ENCODE measurements around the gene PHOX2B.
"Not testable (repeated sequence)": the region's sequence is repeated elsewhere in the genome, so short reads cannot be mapped to it uniquely, and the experiment has no call there.

PHOX2B gene

DNA sequence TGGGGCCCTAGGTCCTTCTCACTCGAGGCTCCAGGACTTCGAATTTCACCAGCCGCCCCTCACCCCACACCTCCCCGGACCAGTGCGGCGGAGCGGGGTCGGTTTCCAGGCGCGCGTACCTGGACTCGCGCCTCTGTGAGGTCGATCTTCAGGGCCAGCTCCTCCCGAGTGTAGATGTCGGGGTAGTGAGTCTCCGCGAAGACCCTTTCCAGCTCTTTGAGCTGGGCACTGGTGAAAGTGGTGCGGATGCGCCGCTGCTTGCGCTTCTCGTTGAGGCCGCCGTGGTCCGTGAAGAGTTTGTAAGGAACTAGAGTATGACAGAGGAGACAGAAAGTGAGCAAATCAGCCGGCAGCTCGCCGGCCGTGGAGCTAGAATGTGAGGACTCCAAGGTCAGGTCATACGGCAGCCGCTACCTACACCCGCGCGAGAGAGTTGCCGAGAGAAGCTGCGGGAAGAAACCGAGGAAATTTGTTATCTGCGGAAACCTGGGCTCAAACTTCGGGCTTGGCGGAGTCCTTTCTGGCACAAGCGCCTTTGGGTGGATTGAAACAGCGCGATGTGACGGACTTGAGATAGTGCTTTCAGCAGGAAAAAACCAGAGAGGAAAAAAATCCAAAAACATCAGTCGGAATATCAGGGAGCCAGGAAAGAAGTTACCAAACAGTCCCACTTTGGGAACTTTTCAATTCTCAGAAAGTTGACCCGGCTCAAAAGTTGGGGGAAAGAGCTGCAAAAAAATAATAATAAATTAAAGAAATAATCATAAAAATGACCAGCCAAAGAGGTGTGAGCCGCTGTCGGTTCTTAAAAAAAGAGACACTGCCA is 1.1 kb downstream of the PHOX2B start:
- DNase-seq = no peak

GRCh38 chr4:41746440-41747229 is 1.9 kb downstream of the PHOX2B start:
- no peak for DNase-seq

DNA sequence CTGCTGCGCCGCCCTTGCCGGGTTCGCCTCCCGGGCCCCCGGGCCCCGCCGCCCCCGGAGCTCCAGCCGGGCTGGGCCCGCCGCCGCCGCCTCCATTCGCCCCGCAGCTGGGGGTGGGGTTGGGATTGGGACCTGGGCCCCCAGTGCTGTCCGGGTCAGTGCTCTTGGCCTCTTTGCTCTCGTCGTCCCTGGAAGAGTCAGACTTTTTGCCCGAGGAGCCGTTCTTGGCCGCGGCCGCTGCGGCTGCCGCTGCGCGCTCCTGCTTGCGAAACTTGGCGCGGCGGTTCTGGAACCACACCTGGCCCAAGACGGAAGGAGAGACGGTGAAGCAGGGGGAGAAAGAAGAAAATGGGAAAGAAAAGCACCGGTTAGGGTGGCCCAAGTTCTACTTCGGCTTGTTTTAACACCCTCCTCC is 2.5 kb downstream of the PHOX2B start:
- DNase-seq = no peak

GRCh38 chr4:41745292-41746024 is 3.1 kb downstream of the PHOX2B start:
- no peak for DNase-seq

DNA sequence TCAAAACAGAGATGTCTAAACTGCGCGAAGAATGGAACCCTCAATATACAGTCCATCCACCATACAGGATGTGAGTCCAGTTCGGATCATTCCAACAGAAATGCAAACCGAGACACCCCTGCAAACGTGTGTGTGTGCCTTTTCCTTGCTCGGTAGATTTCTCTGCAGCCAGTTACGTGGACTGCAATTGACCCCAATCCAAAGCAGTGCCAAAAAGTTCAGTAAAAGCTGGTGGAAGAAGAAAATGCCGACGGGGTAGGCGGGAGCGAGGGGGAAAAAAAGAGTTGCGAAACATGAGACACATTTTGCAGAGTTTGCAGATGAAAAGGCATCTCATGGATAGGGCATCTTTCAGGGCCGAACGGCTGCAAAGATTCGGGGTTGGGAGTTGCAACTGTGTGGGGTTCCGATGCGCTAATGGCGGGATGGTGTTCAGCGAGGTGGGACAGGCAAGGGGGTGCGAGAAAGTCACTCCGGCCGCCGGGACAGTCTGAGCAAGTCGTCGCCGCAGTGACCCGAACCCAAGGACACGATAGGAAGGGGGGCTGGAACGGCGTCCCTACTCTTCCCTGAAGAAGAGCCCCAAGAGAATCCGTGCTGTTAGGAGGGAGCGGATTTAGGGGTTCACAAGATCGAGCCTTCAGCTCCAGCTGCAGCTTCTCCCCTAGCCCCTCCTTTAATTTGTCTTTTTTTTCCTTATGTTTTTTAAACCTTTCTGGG is 3.8 kb downstream of the PHOX2B start:
- no peak for DNase-seq

- no peak for DNase-seq
Measured at GRCh38 chr4:41741354-41741753, 7.2 kb downstream of the PHOX2B start.

GRCh38 chr4:41737491-41737890 is 11.0 kb downstream of the PHOX2B start:
- DNase-seq = not testable (repeated sequence)

DNA sequence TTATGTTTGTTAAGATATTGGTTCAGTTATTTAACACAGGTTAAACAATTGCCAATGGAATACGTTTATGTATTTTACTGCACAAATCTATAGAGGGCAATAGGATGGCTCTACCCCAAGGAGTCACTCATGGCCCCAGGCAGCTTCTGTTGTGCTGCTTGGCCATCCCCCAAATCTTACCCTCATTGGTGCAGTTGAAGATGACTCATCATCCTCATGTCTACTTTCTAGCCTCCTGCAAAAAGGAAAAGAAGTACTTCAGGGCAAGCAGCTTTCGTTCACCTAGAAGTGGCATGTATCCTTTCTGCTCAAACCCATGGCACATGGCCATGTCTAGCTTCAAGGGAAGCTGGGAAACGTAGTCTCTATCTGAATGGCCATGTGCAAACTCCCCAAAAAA is 14.2 kb downstream of the PHOX2B start:
- DNase-seq = no peak

DNA sequence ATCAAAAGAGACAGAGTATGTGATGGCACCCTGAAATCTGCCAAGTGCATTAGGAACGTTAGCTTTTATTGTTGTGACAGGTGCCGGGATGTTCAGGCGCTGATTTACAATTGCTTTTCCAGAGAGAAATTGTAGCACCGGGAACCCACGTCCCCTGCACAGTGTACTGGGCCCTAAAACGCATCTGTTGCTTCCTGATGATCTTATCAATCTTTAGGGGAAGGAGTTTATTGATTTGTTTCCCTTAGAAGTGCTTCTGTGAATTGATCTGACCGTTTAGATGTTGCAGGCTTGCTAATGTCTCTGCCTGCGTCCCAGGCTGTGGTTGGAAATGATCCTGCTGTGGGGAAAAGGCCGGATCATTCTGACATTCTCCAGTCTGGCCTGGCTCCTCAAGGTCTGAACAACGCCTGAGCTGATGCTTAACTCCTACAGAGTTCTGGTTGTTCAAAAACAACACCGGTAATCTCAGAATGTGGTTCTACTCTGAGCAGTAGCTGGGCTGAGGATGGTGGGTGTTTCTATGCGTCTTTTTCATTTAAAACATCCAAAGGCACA is 16.9 kb downstream of the PHOX2B start:
- DNase-seq = no peak

GRCh38 chr4:41728573-41728913 is 20.0 kb downstream of the PHOX2B start:
- DNase-seq = no peak

DNA sequence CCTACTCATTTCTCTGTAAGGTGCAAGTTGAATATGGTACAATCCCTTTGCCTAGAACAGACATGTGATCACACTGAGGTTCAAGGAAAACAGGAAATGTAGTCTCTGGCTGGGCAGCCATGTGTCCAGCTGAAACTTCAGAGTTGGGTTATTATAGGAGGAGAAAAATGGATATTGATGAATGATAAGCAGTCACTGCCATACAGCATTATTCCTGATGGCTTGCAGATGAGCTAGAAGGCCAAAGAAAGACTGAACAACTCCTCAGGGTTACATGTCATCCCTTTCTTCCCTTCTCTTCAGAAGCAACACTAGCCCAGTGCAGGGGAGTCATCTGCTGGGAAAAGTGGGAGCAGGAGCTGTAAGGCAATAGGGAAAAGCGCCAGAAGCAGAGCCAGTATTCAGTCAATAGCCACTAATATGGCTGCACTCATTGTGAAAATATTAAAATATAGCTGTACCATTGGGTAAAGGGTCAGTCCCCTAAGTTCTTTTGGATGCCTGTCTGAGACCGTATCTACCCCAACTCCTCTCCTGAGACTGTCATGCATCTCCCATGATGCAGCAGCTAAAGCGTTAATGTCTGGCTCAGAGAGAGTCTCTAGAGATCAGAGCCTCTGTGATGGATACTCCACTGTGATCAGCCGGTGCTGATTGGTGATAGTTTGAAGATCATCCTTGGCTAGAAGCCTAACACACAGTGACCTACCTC is 20.5 kb downstream of the PHOX2B start:
- DNase-seq = no peak

DNA sequence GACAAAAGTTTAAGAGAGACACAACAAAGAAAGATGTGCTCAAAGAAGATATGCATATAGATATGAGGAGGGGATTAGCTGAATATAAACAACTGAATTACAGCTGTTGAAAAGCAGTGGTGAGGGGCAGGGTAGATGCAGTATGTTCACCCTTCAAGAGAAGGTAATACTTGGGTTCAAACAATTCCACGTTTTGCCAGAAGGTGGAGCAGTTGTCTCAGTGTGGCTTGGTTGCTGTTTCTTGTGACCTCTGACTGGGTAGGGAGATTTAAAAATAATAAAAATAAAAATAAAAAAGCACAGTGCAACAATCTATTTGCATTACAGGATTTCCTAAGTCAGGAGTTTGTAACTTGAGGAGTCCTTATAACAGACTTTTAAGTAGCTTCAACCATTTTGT is 23.3 kb downstream of the PHOX2B start:
- DNase-seq = no peak

- DNase-seq = no peak
Measured at GRCh38 chr4:41723286-41723685, 25.2 kb downstream of the PHOX2B start.

DNA sequence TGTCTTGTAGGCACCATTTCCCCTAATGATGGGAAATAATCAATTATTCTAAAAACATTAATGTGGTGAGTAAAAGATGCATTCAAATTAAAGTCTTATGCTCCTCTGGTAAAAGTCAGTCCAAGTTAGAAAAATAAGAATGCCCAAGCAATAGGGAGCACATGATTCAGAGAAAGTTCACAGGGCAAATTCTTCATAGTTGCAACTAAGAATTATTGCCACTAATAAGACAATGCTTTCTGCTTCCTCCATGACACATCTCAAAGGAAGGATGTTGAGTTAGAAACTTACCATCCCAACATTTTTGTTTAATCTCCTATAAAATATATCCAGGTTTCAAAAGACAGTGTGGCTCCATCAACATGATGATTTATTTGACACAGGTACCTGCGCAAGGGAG is 26.3 kb downstream of the PHOX2B start:
- DNase-seq = no peak

DNA sequence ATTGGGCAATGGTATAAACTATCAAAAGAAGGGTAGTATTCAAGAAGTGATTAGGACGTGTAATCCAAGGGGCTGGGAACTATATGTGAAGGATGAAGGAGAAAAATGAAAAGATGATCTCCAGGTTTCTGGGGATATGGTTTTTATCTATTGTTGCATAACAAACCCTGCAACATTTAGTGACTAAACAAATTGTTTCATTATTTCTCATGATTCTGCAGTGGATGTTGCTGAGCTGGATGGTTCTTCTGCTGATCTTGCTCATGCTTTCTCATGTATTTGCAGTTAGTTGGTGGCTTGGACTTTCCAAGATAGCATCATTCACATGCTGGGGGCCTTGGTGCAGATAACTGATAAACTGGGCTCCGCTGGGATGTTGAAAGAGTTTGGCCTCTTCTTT is 29.1 kb downstream of the PHOX2B start:
- no peak for DNase-seq

GRCh38 chr4:41718907-41719306 is 29.6 kb downstream of the PHOX2B start:
- no peak for DNase-seq

DNA sequence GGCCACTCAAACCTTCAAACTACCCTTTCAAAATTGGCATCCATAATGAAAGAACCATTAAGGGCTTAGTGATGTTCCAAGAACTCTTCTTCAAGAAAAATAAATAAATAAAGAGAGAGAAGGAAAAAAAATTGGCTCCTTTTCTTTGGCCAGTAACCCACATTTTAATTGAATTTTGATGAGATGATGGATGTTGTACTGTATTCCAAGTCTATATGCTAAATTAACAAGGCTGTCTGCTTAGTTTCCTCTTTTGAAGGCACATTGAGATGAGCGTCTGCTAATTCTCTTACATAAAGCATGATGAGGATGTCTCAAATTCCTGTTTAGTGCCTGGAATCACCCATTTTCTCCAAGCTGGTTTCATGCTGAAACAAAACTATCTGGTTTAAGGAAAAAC is 33.4 kb downstream of the PHOX2B start:
- DNase-seq = no peak

- no peak for DNase-seq
Measured at GRCh38 chr4:41714364-41715000, 34.0 kb downstream of the PHOX2B start.

DNA sequence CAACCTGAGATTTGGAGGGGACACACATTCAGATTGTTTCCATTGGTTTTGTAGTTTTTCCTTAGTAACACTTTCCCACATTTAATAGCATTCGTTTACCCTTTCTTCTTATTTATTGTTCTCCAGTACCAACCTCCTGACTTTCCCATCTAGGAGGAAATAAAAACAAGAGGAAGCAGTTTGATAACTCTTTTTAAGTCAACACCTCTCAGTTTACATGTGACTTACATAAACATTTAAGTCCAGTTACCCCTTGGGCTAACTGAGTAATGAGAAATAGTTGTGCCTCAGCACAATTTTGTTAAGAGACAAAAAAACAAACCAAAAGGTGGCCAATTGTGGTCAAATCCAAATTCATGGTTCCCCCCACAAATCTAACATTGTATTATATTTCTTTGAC is 34.8 kb downstream of the PHOX2B start:
- DNase-seq = no peak

DNA sequence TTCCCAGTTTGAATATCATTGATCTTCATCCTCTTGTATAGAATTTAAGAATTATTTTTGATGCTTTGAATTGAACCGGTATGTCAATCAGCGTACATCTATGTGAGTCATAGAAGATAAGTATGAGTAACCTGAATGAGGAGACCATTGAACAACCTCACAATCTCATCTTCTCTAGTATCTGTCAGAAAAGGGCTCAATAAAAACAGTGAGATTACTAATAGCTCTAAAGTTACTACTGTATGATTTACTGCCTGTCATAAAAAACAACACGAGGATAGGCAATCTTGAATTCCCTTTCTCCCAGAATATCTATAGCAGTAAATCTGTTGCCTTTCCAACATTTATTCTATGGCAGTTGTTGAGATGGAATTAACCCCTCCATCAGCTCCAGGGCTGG is 36.1 kb downstream of the PHOX2B start:
- DNase-seq = no peak

- not testable (repeated sequence) for DNase-seq
Measured at GRCh38 chr4:41711654-41712053, 36.9 kb downstream of the PHOX2B start.
